C4-2B (cell line): ENCODE results near the gene SHISA6.

ENCODE experiments used
- ZFX ChIP-seq: fragments of 450-650 bp; IDR thresholded peaks from 2 replicates; pipeline ENCODE4 v1.6.1; 2017
- TF ChIP-seq, protein P1 (sequence below): fragments of 450-650 bp; conservative IDR thresholded peaks from 2 replicates; pipeline ENCODE4 v1.5.1; 2017; ENCODE audit warnings: mild to moderate bottlenecking

DNA sequence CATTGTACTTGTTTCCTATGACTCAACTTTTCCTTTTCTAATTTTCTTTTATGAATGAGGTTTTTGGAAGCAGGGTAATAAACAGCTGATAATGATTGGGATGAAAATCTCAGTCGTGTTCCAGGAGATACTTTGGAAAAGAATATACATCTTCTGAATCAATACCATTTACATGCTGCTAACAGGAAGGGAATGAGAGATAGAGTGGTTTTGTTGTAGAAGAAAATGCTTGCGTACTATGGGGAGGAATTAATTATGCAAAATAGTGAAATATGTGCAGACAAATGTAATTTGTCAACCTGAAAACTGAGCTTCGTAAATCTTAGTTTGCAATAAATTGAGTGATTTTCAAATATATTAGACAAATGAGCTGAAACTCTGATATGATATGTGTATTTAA is 24.0 kb upstream of the SHISA6 start:
- TF ChIP-seq, protein P1, sequence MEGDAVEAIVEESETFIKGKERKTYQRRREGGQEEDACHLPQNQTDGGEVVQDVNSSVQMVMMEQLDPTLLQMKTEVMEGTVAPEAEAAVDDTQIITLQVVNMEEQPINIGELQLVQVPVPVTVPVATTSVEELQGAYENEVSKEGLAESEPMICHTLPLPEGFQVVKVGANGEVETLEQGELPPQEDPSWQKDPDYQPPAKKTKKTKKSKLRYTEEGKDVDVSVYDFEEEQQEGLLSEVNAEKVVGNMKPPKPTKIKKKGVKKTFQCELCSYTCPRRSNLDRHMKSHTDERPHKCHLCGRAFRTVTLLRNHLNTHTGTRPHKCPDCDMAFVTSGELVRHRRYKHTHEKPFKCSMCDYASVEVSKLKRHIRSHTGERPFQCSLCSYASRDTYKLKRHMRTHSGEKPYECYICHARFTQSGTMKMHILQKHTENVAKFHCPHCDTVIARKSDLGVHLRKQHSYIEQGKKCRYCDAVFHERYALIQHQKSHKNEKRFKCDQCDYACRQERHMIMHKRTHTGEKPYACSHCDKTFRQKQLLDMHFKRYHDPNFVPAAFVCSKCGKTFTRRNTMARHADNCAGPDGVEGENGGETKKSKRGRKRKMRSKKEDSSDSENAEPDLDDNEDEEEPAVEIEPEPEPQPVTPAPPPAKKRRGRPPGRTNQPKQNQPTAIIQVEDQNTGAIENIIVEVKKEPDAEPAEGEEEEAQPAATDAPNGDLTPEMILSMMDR, result no peak
- no peak for TF ChIP-seq ZFX
